ENCODE results near the gene C2orf69. TPM values are rescaled to one million over a fixed set of nuclear protein-coding genes. Genes with fewer than 3 reads are reported as not detected.

The C2orf69 gene
- total RNA-seq, 1 experiment from 2014 or later: 21.6 TPM

GRCh38 chr2:199901942-199902341 is 9.2 kb upstream of the C2orf69 start (continued):
- TF ChIP-seq POLR2AphosphoS5 (IDR thresholded peaks at IDR 0.05; ENCODE audit: low read depth, low read length) (no peak), RAD21 (IDR thresholded peaks at IDR 0.05; ENCODE audit: low read depth) (no peak), POLR2A (IDR thresholded peaks at IDR 0.05; ENCODE audit: borderline replicate concordance, extremely low read depth, insufficient read depth, insufficient read length) (no peak), YY1 (IDR thresholded peaks at IDR 0.05; ENCODE audit: extremely low read depth, insufficient replicate concordance, low read depth, low read length) (no peak), ZFX (IDR thresholded peaks at IDR 0.05) (no peak), JUND (IDR thresholded peaks at IDR 0.05) (no peak)

DNA sequence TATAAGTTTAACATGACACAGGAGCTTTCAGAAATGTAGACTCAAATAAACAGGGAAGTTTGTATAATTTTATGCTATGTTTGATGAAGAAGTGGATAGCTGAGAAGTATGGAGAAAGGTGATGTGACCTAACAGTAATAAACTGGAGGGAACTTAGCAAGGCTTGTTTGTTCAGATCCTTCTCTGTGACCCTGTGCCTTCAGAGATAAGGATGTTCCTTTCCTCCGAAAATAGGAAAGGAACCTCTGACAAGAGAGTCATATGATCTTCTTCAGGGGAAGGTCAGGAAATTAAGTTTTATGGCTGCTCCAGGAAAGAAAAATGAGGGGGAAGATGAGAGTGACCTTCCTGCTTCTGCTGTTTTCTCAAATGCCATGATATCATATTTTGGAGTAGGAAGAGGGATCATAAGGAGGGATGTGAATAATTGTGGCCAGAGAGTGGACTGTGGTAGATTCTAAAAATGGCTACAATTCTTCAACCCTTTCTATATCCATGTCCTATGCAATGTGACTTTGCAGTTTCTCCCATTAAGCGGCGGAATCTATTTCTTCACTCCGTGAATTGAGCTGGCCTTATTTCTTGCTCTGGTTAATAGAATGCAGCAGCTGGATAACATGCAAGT is 8.5 kb upstream of the C2orf69 start:
- no peak overlapping the region for H2AFZ ChIP-seq (ENCODE audit: low read depth, low read length, poor library complexity, severe bottlenecking)
- intact Hi-C loops (cut with micrococcal nuclease): no loop called here
- no peaks in the 10 kb centered on the region for H3K36me3 ChIP-seq (ENCODE audit: control insufficient read depth in 1 of 2, insufficient read depth in 2 of 2, low read length in 2 of 2)
- no peak for ATAC-seq
- RAD21 ChIA-PET (ENCODE audit: low non-redundant PET in 1 of 2, low total read pairs in 2 of 2, uncharacterized antibody in 2 of 2, unreplicated experiment in 2 of 2): no interaction called here
- no peak overlapping the region for H3K27ac ChIP-seq (ENCODE audit: low read depth, low read length)
- H3K4me3 ChIP-seq (replicated peaks in 1 of 2; ENCODE audit: low read depth in 1 of 2, low read length in 2 of 2): no peak overlapping the region
- H4K20me1 ChIP-seq (ENCODE audit: insufficient read depth): no peaks in the 10 kb centered on the region
- no peak overlapping the region for H3K4me2 ChIP-seq (ENCODE audit: low read length)
- H3K9me3 ChIP-seq (ENCODE audit: control insufficient read depth in 1 of 2, insufficient read depth in 1 of 2, low read depth in 1 of 2, low read length in 2 of 2): no peaks in the 10 kb centered on the region
- no peaks in the 10 kb centered on the region for H3K79me2 ChIP-seq (ENCODE audit: insufficient read depth, low read length)
- POLR2A ChIA-PET: no interaction called here
- H3K27me3 ChIP-seq (ENCODE audit: insufficient read depth, low read length): no peaks in the 10 kb centered on the region
- CTCF ChIA-PET: no interaction called here
- no peak overlapping the region for H3K9ac ChIP-seq (ENCODE audit: low read length)
- H3K4me1 ChIP-seq (ENCODE audit: control insufficient read depth in 1 of 2, insufficient read depth in 2 of 2, low read length in 2 of 2): no peaks in the 10 kb centered on the region
- no peak for DNase-seq (ENCODE audit: low read depth, low spot score)
- no TSS peak for BruUV-seq (replicated peaks)
- H3K9me2 ChIP-seq (ENCODE audit: insufficient read depth): no peaks in the 10 kb centered on the region
- TF ChIP-seq SP1 (IDR thresholded peaks at IDR 0.05; ENCODE audit: low read depth) (no peak), POLR2AphosphoS5 (IDR thresholded peaks at IDR 0.05; ENCODE audit: low read depth, low read length) (no peak), ELF1 (IDR thresholded peaks at IDR 0.05; ENCODE audit: borderline replicate concordance, low read depth) (no peak), CBX3 (IDR thresholded peaks at IDR 0.05; ENCODE audit: low read depth) (no peak), ATF3 (IDR thresholded peaks at IDR 0.05) (no peak), EGR1 (IDR thresholded peaks at IDR 0.05; ENCODE audit: low read depth) (no peak), TCF7L2 (IDR thresholded peaks at IDR 0.05; ENCODE audit: borderline replicate concordance, extremely low read depth, insufficient read depth, insufficient read length) (no peak), CEBPB (IDR thresholded peaks at IDR 0.05; ENCODE audit: low read depth) (no peak), REST (IDR thresholded peaks at IDR 0.05; ENCODE audit: low read depth) (no peak), FOSL1 (IDR thresholded peaks at IDR 0.05; ENCODE audit: low read depth) (no peak), RAD21 (IDR thresholded peaks at IDR 0.05; ENCODE audit: low read depth) (no peak), MAX (IDR thresholded peaks at IDR 0.05) (no peak), POLR2A (IDR thresholded peaks at IDR 0.05; ENCODE audit: borderline replicate concordance, extremely low read depth, insufficient read depth, insufficient read length) (no peak), JUND (IDR thresholded peaks at IDR 0.05) (no peak), ZNF274 (IDR thresholded peaks at IDR 0.05; ENCODE audit: low read depth, low read length) (no peak), SIN3A (IDR thresholded peaks at IDR 0.05; ENCODE audit: low read depth) (no peak), SRF (IDR thresholded peaks at IDR 0.05; ENCODE audit: low read depth) (no peak)
- TF ChIP-seq, protein P1, sequence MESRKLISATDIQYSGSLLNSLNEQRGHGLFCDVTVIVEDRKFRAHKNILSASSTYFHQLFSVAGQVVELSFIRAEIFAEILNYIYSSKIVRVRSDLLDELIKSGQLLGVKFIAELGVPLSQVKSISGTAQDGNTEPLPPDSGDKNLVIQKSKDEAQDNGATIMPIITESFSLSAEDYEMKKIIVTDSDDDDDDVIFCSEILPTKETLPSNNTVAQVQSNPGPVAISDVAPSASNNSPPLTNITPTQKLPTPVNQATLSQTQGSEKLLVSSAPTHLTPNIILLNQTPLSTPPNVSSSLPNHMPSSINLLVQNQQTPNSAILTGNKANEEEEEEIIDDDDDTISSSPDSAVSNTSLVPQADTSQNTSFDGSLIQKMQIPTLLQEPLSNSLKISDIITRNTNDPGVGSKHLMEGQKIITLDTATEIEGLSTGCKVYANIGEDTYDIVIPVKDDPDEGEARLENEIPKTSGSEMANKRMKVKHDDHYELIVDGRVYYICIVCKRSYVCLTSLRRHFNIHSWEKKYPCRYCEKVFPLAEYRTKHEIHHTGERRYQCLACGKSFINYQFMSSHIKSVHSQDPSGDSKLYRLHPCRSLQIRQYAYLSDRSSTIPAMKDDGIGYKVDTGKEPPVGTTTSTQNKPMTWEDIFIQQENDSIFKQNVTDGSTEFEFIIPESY (IDR thresholded peaks at IDR 0.05; ENCODE audit: extremely low read depth, insufficient replicate concordance, low read length): no peak

Data from HCT116 (cell line).